ENCODE measurements around the gene KCNG4. TPM values are rescaled to one million over a fixed set of nuclear protein-coding genes. Genes with fewer than 3 reads are reported as not detected.
A peak's percentile ranks its signal among the peaks of the same experiment; 100 is the strongest.

Gene KCNG4
- polyA plus RNA-seq, 1 experiment: not detected

DNA sequence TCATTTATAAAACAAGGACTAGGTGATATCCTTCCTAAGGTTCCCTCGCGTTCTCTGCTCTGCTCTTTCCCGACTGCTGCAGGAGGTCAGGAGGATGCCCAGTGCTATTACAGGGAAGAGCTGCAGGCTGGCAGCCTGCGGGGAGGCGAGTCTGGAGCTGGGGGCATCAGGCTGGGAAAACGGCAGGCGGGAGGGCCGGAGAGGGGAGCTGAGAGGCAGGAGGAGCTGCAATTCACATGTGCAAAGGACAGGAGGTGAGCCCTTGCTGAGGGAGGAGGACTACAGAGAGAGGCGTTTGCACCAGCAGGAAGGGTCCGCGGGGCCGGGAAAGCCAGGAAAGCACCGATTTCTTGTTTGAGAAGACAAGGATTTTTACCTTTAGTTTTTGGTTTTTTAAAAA is 40.7 kb downstream of the KCNG4 start:
- TF ChIP-seq, protein P1, sequence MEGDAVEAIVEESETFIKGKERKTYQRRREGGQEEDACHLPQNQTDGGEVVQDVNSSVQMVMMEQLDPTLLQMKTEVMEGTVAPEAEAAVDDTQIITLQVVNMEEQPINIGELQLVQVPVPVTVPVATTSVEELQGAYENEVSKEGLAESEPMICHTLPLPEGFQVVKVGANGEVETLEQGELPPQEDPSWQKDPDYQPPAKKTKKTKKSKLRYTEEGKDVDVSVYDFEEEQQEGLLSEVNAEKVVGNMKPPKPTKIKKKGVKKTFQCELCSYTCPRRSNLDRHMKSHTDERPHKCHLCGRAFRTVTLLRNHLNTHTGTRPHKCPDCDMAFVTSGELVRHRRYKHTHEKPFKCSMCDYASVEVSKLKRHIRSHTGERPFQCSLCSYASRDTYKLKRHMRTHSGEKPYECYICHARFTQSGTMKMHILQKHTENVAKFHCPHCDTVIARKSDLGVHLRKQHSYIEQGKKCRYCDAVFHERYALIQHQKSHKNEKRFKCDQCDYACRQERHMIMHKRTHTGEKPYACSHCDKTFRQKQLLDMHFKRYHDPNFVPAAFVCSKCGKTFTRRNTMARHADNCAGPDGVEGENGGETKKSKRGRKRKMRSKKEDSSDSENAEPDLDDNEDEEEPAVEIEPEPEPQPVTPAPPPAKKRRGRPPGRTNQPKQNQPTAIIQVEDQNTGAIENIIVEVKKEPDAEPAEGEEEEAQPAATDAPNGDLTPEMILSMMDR (IDR thresholded peaks at IDR 0.05; ENCODE audit: low read depth, low read length): no peak
- Histone ChIP-seq H3K27me3 (ENCODE audit: control insufficient read depth, insufficient read depth, low read length) (peaks cover 23% of the 10 kb centered on the region), H3K27ac (ENCODE audit: low read depth, low read length) (no peak overlapping the region), H3K9me3 (ENCODE audit: control insufficient read depth, insufficient read depth, low read length) (no peaks in the 10 kb centered on the region; the same call in 1 of the 2 replicates), H3K4me3 (ENCODE audit: low read depth, low read length) (no peak overlapping the region)
- ChIA-PET POLR2A (no interaction called here), CTCF (interaction anchor here (1.7 kb wide), 1 partner anchor 12 kb away, joined by 7 read pairs; the partner anchor contains the start of gene TAF1C)
- DNase-seq (ENCODE audit: low read depth, low spot score): no peak

DNA sequence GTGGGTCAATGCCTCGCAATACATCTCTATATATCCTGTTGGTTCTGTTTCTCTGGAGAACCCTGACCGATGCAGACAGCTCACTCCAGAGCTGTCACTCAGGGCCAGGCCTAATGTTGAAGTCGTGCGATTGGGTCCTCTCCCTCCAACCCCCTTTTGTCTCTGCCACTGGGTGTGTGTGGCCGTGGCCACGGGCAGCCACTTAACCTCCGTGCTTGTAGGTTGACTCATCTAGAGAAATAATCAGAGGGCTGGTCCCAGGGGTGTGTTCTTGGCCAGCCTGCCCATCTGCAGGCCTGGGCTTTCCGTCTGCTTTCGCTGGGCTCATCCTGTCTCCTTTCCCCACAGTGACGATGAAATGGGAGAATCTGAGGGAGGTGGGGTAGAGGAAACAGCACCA is 41.4 kb downstream of the KCNG4 start:
- no peak overlapping the region for H3K4me3 ChIP-seq (ENCODE audit: low read depth, low read length)
- peaks cover 24% of the 10 kb centered on the region for H3K27me3 ChIP-seq (ENCODE audit: control insufficient read depth, insufficient read depth, low read length)
- POLR2A ChIA-PET: no interaction called here
- TF ChIP-seq, protein P1 (IDR thresholded peaks at IDR 0.05; ENCODE audit: low read depth, low read length): no peak
- DNase-seq (ENCODE audit: low read depth, low spot score): peak; percentile 13
- CTCF ChIA-PET: interaction anchor here (1.5 kb wide), 1 partner anchor 11 kb away, joined by 8 read pairs; the partner anchor contains the start of gene TAF1C
- no peaks in the 10 kb centered on the region; the same call in 1 of the 2 replicates for H3K9me3 ChIP-seq (ENCODE audit: control insufficient read depth, insufficient read depth, low read length)
- H3K27ac ChIP-seq (ENCODE audit: low read depth, low read length): no peak overlapping the region

DNA sequence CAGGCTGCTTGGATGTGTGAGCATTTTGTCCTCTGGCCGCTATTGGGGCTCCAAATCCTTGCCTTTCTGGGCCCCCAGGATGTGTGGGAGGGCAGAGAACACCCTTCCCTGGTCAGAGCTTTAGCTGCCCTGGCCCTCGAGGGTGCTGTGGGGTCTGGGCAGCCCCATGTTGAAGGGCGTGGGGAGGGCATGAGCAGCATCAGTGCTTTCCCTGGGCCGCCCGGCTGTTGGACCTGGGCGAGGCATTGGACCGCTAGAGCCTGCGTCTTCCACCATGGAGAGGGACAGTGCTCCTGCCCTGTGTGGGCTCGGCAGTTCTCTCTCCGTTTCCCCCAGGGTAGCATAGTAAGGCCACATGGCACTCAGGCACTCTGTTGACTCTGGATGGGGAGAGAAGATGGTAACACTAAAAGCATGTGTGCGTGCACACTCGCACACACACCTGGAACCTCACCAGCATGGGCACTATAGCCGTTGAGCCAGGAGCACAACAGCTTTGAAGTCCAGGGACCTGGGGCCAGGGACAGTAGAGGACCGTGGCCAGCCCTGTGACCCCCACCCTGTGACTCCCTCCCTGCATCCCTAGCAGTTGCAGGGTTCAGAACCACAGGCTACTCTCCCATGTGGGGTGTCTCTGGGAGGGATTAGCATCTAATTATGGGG is 42.2 kb downstream of the KCNG4 start:
- Histone ChIP-seq H3K27me3 (ENCODE audit: control insufficient read depth, insufficient read depth, low read length) (peaks cover 24% of the 10 kb centered on the region), H3K27ac (ENCODE audit: low read depth, low read length) (no peak overlapping the region), H3K4me3 (ENCODE audit: low read depth, low read length) (no peak overlapping the region), H3K9me3 (ENCODE audit: control insufficient read depth, insufficient read depth, low read length) (no peaks in the 10 kb centered on the region; the same call in 1 of the 2 replicates)
- TF ChIP-seq, protein P1 (IDR thresholded peaks at IDR 0.05; ENCODE audit: low read depth, low read length): no peak
- POLR2A ChIA-PET: no interaction called here
- DNase-seq (ENCODE audit: low read depth, low spot score): no peak
- CTCF ChIA-PET: interaction anchor here (1.5 kb wide), 1 partner anchor 11 kb away, joined by 8 read pairs; the partner anchor contains the start of gene TAF1C

DNA sequence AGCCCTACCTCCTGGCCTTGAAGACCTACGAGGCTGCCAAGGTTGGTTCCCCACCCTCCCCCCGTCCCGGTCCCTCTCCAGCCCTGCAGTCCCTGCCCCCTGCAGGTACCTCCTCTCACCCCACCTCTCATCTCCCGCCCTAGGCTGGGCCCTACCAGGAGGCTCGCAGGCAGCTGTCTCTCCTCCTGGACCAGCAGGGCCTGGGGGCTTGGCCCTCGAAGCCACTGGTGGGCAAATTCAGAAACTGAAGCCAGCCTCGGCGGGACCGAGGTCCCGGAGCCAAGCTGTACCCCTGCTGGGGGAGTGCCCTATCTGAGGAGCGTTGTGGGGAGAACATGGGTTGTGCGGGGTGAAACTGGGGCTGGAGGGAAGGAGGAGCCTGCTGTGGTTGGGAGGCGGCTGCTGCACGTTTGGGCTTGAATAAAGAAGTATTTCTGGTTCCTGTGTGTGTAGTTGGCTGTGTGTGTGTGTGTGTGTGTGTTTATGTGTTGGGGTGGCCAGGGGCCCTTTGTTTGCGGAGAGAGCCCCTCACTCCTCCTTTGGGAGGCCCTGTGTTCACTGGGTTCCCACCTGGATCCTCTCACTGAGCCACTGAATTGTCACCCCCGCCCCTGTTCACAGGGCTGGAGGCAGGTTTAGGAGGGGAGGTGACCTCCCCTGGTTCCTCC is 43.0 kb downstream of the KCNG4 start:
- Histone ChIP-seq H3K9me3 (ENCODE audit: control insufficient read depth, insufficient read depth, low read length) (no peaks in the 10 kb centered on the region; the same call in 1 of the 2 replicates), H3K27me3 (ENCODE audit: control insufficient read depth, insufficient read depth, low read length) (peaks cover 24% of the 10 kb centered on the region), H3K4me3 (ENCODE audit: low read depth, low read length) (no peak overlapping the region), H3K27ac (ENCODE audit: low read depth, low read length) (no peak overlapping the region)
- ChIA-PET CTCF (interaction anchor here (2.7 kb wide), 1 partner anchor 10 kb away, joined by 19 read pairs; the partner anchor contains the start of gene TAF1C), POLR2A (no interaction called here)
- TF ChIP-seq, protein P1 (IDR thresholded peaks at IDR 0.05; ENCODE audit: low read depth, low read length): no peak
- DNase-seq (ENCODE audit: low read depth, low spot score): no peak

DNA sequence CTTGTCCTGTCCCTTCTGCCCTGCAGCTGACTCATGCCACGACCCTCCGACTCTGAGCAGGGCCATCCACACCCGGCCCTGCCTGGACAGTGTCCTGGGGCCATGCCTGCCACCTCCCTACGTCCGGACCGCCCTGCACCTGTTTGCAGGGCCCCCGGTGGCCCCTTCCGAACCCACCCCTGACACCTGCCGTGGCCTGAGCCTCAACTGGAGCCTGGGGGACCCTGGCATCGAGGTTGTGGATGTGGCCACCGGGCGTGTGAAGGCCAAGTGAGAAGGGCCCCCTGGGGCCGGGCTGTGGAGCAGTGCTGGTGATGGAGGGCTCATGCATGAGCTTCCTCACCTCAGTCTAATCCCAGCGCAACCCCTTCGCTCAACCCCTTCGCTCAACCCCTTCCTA is 43.7 kb downstream of the KCNG4 start:
- H3K4me3 ChIP-seq (ENCODE audit: low read depth, low read length): no peak overlapping the region
- CTCF ChIA-PET: interaction anchor here (2.7 kb wide), 1 partner anchor 9 kb away, joined by 19 read pairs; the partner anchor contains the start of gene TAF1C
- no peaks in the 10 kb centered on the region; the same call in 1 of the 2 replicates for H3K9me3 ChIP-seq (ENCODE audit: control insufficient read depth, insufficient read depth, low read length)
- TF ChIP-seq, protein P1 (IDR thresholded peaks at IDR 0.05; ENCODE audit: low read depth, low read length): no peak
- no peak for DNase-seq (ENCODE audit: low read depth, low spot score)
- POLR2A ChIA-PET: no interaction called here
- H3K27ac ChIP-seq (ENCODE audit: low read depth, low read length): no peak overlapping the region
- H3K27me3 ChIP-seq (ENCODE audit: control insufficient read depth, insufficient read depth, low read length): peaks cover 24% of the 10 kb centered on the region
